DMS114 treated with DMSO at 0.1 percent for 48 hours (cell line): ENCODE data around the gene PRDM1.

Experiments
- DNase-seq: peaks from one replicate; lab custom pipeline; 2025; ENCODE audit not compliant: unreplicated experiment; lab: John Stamatoyannopoulos, UW

PRDM1 gene

GRCh38 chr6:106085984-106086813, at the start of gene PRDM1:
PRDM1 (plus strand) TSS chr6:106086336; CDS start chr6:106086554, 218 bp downstream.
- no peak for DNase-seq

- no peak for DNase-seq
Measured at GRCh38 chr6:106037060-106037459, 49.1 kb upstream of the PRDM1 start.

- no peak for DNase-seq
Measured at GRCh38 chr6:106039897-106040592, 46.1 kb upstream of the PRDM1 start.

- DNase-seq = no peak
Measured at GRCh38 chr6:106044151-106044550, 42.0 kb upstream of the PRDM1 start.

- no peak for DNase-seq
Measured at GRCh38 chr6:106045077-106045476, 41.1 kb upstream of the PRDM1 start.

GRCh38 chr6:106046116-106046853, 39.9 kb upstream of the PRDM1 start:
- DNase-seq = no peak

GRCh38 chr6:106046854-106047200, 39.3 kb upstream of the PRDM1 start:
- DNase-seq = no peak

- no peak for DNase-seq
Measured at GRCh38 chr6:106048336-106048735, 37.8 kb upstream of the PRDM1 start.

- no peak for DNase-seq
Measured at GRCh38 chr6:106050538-106050937, 35.6 kb upstream of the PRDM1 start.

GRCh38 chr6:106051226-106051625, 34.9 kb upstream of the PRDM1 start:
- DNase-seq = no peak

GRCh38 chr6:106053484-106054205, 32.5 kb upstream of the PRDM1 start:
- DNase-seq = no peak

- DNase-seq = no peak
Measured at GRCh38 chr6:106055489-106055888, 30.6 kb upstream of the PRDM1 start.

GRCh38 chr6:106056060-106056745, 29.9 kb upstream of the PRDM1 start:
- no peak for DNase-seq

GRCh38 chr6:106056746-106057390, 29.3 kb upstream of the PRDM1 start:
- DNase-seq = no peak

GRCh38 chr6:106059331-106059730, 26.8 kb upstream of the PRDM1 start:
- no peak for DNase-seq

GRCh38 chr6:106060167-106060566, 26.0 kb upstream of the PRDM1 start:
- DNase-seq = no peak

GRCh38 chr6:106063448-106063850, 22.7 kb upstream of the PRDM1 start:
- no peak for DNase-seq

- DNase-seq = no peak
Measured at GRCh38 chr6:106064142-106064541, 22.0 kb upstream of the PRDM1 start.

- no peak for DNase-seq
Measured at GRCh38 chr6:106064756-106065155, 21.4 kb upstream of the PRDM1 start.

GRCh38 chr6:106066989-106067388, 19.1 kb upstream of the PRDM1 start:
- no peak for DNase-seq
